Measurements from ENCODE around the gene YJEFN3.

Gene YJEFN3, protein sequence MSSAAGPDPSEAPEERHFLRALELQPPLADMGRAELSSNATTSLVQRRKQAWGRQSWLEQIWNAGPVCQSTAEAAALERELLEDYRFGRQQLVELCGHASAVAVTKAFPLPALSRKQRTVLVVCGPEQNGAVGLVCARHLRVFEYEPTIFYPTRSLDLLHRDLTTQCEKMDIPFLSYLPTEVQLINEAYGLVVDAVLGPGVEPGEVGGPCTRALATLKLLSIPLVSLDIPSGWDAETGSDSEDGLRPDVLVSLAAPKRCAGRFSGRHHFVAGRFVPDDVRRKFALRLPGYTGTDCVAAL

DNA sequence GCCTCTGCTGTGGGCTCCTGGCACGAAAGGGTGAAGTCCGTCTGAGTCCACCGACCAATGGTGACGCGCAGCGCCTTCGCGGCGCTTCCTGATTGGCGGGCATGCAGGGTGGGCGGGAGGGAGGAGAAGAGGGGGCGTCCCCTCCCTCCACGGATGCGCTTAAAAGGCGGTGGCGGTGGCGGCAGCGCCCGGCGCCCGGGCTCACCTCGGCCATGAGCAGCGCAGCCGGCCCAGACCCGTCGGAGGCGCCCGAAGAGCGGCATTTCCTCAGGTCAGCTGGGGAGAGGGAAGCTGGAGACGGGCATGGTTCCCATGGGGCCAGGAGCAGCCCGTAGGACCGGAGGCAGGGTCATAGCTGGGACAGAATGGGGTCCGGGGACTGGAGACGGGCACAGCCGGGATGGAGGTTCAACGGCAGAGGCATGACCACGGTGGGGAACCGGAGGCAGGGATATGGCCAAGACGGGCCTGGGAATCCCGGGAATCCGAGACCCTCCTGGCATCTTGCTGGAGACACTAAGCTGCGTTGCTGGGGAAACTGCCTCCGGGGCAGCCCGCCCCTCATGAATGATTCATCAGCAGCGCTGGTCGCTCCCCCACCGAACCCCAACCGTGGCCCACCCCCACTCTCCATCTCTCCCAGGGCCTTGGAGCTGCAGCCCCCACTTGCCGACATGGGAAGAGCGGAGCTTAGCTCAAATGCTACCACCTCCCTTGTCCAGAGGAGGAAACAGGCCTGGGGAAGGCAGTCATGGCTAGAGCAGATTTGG lies at the start of gene YJEFN3:
Gene YJEFN3 (plus strand): TSS at position 191 of the 770 bp plus-strand sequence. CDS start 22 bp downstream, at position 213.
- TF ChIP-seq, protein P1, sequence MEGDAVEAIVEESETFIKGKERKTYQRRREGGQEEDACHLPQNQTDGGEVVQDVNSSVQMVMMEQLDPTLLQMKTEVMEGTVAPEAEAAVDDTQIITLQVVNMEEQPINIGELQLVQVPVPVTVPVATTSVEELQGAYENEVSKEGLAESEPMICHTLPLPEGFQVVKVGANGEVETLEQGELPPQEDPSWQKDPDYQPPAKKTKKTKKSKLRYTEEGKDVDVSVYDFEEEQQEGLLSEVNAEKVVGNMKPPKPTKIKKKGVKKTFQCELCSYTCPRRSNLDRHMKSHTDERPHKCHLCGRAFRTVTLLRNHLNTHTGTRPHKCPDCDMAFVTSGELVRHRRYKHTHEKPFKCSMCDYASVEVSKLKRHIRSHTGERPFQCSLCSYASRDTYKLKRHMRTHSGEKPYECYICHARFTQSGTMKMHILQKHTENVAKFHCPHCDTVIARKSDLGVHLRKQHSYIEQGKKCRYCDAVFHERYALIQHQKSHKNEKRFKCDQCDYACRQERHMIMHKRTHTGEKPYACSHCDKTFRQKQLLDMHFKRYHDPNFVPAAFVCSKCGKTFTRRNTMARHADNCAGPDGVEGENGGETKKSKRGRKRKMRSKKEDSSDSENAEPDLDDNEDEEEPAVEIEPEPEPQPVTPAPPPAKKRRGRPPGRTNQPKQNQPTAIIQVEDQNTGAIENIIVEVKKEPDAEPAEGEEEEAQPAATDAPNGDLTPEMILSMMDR (IDR thresholded peaks at IDR 0.05; ENCODE audit: low read depth, low read length, missing control alignments), result no peak
- no peak for DNase-seq (ENCODE audit: extremely low read depth, low read depth)
- H3K4me3 ChIP-seq (replicated peaks; ENCODE audit: low read depth, low read length), result no peak within 1 kb of the TSS

DNA sequence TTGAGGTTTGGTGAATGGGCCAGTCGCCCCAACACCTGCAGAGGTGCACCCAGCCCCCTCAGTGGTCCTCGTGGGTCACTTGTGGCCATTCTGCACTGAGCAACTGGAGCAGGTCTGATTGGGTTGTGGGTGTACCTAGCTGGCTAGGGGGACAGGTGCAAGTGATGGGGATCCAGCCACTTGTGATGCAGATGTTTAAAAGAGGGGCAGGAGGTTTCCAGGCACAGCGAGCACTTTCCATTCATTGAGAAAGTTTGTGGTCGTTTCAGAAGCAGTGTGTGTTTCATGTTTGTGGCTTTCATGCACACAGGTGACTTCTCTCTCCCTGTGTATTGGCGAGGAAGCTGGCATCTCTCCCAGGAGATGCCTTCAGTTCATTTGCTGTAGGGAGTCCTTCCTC lies 48.0 kb upstream of the YJEFN3 start:
- no peak for DNase-seq (ENCODE audit: extremely low read depth, low read depth)
- H3K4me3 ChIP-seq (replicated peaks; ENCODE audit: low read depth, low read length), result no peak overlapping the region
- TF ChIP-seq, protein P1 (IDR thresholded peaks at IDR 0.05; ENCODE audit: low read depth, low read length, missing control alignments), result no peak

DNA sequence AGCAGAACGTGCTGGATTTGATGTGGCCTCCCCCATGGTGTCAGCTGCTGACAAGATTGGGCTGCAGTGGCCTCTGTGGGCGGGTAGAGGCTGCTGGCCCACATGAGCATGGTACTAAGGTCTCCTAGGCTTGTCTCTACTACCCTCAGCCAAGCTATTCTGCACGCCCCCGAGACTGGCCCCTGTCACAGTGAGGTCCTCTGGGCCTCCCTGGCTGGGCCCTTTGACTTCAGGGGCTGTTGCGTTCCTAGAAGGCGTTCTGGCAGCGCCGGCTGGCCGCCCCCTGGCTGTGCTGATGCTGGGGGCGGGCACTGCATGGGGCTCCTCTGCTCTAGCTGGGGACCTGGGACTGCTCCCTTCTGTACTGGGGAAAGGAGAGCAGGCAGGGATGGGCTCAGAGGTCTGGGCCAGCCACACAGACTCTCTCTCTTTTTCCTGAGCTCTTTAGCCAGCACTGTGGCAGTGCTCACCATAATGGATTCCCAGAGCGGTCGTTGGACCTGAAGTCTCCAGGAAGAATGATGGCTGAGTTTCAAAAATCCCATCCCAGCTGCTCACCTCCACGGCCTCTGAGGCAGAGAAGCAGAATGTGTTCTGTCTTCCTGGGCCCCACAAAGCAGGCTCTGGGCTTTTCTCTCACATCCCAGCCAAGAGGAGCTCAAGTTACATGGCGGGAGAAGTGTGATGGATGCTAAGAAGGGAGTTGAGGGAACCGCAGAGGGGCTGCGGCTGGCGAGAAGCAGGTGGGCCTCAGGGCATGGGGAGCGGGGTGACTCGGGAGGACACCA lies 45.7 kb upstream of the YJEFN3 start:
- no peak for DNase-seq (ENCODE audit: extremely low read depth, low read depth)
- TF ChIP-seq, protein P1 (IDR thresholded peaks at IDR 0.05; ENCODE audit: low read depth, low read length, missing control alignments), result no peak

DNA sequence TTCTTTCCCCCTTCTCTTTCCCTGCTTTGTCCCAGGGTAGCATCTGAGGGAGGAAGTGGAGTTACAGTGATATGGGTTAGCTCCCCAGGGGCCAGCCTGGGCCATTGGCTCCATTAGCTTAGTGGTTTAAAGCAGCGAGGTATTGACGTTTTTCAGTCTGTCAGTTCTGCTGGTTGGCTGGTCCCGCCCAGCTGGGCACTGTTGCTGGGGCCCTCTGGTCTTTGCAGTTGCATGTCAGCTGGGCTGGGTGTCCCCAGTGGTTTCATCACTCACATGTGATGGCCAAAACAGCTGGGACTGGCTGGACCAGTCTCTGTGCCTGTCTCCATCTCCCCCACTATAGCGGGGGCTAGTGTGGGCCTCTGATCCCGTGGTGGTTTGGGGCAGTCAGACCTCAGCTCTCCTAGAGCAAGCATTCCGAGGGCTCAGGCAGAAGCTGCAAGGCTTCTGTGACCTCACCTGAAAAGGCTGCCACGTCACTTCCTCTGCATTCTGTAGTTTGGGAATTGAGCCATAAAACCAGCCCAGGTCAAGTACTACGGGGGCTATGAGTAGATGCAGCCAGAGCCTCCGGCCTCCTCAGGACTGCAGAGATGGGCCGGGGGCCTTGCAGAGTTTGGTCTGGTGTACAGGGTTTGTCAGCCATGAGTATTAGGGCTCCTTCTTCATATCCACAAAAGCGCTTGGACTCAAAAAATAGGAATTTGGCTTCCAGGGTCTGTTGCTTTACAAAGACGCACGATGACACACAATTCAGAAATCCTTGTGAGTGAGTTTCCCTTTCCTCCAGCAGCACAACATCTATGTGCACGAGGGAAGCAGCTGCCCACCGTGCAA lies 43.3 kb upstream of the YJEFN3 start:
- no peak for DNase-seq (ENCODE audit: extremely low read depth, low read depth)
- no peak overlapping the region for H3K4me3 ChIP-seq (replicated peaks; ENCODE audit: low read depth, low read length)
- TF ChIP-seq, protein P1 (IDR thresholded peaks at IDR 0.05; ENCODE audit: low read depth, low read length, missing control alignments), result no peak

More for the DNA sequence above, 45.7 kb upstream of the YJEFN3 start:
- H3K4me3 ChIP-seq (replicated peaks; ENCODE audit: low read depth, low read length), result no peak overlapping the region

DNA sequence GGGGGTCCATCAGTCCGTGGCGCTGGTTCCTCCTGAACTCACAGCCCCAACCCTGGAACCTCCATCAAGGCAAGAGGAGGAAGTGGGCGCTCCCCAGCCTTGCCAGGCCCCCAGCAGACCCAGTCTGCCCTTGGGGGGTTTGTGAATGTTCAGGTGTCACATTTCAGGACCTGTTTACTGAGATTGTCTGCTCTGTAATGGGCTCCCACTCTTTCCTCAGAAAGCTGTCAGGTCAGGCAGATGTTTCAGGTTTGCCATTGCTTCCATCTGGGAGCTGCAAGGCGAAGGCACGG lies 42.8 kb upstream of the YJEFN3 start:
- DNase-seq (ENCODE audit: extremely low read depth, low read depth), result no peak
- H3K4me3 ChIP-seq (replicated peaks; ENCODE audit: low read depth, low read length), result no peak overlapping the region
- TF ChIP-seq, protein P1 (IDR thresholded peaks at IDR 0.05; ENCODE audit: low read depth, low read length, missing control alignments), result no peak

Measured in HFF-Myc (cell line).